ENCODE measurements around the gene FA2H.

Gene FA2H

DNA sequence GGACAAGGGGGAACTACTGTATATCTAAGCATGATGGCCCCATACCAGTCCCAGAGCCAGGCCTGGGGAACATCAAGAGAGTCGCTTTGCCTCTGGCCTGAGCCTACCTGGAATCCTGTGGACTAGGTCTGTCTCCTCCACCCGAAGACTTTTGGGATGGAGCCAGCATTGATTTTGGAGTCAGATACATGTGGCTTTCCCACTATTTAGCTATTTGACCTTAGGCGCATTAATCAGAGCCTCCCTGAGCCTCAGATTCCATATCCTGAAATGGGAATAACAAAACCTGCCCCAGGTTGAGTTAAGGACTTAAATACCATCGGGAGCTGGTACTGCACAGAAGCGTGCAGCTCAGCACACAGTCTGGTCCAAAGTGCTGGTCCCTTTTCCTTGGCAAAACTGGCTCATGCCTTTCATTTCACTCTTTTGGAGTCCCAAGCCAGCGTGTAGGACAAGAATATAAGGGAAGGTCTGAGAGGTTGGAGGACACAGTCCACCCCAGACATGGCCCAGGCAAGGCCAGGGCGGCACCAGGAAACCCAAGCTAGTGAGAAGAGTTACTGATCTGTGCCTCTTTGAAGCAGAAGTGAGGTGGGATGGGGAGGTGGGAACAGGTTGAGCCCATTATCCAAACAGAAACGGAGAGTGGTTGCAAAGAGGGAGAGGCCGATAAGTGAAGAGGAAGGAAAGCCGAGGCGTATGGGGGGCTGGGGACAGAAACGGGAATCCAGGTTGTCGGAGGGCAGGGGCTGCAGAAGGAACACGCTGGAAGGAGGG is 986 bp downstream of the FA2H start:
- peak overlapping the region in 1 of 2 donors; percentile 51 for H3K4me3 ChIP-seq
- H3K27ac ChIP-seq: no peak overlapping the region
- no peak for DNase-seq
- peaks cover 0 to 61% of the 10 kb centered on the region in 2 donors for H3K27me3 ChIP-seq
- TF ChIP-seq, protein P1, sequence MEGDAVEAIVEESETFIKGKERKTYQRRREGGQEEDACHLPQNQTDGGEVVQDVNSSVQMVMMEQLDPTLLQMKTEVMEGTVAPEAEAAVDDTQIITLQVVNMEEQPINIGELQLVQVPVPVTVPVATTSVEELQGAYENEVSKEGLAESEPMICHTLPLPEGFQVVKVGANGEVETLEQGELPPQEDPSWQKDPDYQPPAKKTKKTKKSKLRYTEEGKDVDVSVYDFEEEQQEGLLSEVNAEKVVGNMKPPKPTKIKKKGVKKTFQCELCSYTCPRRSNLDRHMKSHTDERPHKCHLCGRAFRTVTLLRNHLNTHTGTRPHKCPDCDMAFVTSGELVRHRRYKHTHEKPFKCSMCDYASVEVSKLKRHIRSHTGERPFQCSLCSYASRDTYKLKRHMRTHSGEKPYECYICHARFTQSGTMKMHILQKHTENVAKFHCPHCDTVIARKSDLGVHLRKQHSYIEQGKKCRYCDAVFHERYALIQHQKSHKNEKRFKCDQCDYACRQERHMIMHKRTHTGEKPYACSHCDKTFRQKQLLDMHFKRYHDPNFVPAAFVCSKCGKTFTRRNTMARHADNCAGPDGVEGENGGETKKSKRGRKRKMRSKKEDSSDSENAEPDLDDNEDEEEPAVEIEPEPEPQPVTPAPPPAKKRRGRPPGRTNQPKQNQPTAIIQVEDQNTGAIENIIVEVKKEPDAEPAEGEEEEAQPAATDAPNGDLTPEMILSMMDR (IDR thresholded peaks at IDR 0.05): no peak
- H3K36me3 ChIP-seq: no peaks in the 10 kb centered on the region
- H3K9me3 ChIP-seq: no peaks in the 10 kb centered on the region
- peaks cover 0 to 16% (median 11%) of the 10 kb centered on the region in 4 donors for H3K4me1 ChIP-seq
- intact Hi-C loops (cut with DNase I; ENCODE audit: low total_unique reads): no loop called here

DNA sequence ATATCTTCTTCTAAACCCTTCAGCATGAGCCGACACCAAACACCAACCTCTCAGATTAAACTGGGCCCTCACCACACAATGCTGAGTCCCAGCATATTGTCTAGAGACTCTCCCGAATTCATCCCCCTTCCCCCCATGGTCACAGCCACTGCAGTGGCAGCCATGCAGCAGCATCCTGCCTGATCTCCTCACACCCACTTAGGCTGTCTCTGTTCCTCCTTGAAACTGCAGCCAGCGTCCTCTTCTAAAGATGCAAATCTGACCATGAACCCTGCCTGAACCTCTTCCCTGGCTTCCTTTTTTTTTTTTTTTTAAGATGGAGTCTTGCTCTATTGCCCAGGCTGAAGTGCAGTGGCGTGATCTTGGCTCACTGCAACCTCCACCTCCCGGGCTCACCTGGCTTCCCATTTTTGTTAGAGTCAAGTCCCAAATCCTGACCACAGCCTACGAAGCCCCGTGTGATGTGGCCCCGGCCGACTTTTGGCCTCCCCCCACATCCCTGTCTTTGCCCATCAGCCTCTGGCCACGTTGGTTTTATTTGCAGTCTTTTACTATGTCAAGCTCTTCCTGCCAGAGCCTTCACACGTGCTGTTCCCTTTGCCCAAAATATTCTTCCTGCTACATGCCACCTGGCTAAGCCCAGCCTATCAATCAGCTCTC is 2.8 kb downstream of the FA2H start:
- Histone ChIP-seq H3K4me1 (peaks cover 0 to 16% (median 11%) of the 10 kb centered on the region in 4 donors), H3K4me3 (no peak overlapping the region), H3K9me3 (no peaks in the 10 kb centered on the region), H3K27me3 (peaks cover 0 to 74% of the 10 kb centered on the region in 2 donors), H3K27ac (no peak overlapping the region), H3K36me3 (no peaks in the 10 kb centered on the region)
- TF ChIP-seq, protein P1 (IDR thresholded peaks at IDR 0.05): no peak
- intact Hi-C loops (cut with DNase I; ENCODE audit: low total_unique reads): no loop called here
- no peak for DNase-seq

DNA sequence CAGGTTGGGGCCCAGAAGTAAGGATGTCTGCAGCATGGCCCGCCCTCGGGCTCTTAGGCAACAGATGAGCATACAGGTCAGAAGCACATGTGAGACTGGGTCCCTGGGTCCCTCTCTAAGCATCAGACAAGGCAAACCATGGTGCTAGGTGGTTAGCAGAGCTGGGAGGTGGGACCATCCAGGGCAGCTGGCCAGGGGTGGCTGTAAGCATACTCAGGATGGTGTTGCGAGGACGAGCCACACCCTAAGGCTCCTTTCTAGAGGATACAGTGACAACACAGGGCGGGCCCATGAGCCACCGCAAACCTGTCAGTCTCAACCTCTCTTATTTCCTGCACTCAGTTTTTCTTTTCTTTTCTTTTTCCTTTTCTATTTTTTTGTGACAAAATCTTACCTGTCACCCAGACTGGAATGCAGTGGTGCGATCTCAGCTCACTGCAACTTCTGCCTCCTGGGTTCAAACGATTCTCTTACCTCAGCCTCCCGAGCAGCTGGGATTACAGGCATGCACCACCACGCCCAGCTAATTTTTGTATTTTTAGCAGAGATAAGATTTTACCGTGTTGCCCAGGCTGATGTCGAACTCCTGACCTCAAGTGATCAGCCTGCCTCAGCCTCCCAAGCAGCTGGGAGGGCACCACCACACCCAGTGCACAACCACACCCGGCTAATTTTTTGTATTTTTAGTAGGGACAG is 3.6 kb downstream of the FA2H start:
- H3K27ac ChIP-seq: no peak overlapping the region
- no peak overlapping the region for H3K4me3 ChIP-seq
- intact Hi-C loops (cut with DNase I; ENCODE audit: low total_unique reads): no loop called here
- DNase-seq: no peak
- peaks cover 0 to 78% of the 10 kb centered on the region in 2 donors for H3K27me3 ChIP-seq
- H3K9me3 ChIP-seq: no peaks in the 10 kb centered on the region
- no peaks in the 10 kb centered on the region for H3K36me3 ChIP-seq
- peaks cover 0 to 16% (median 11%) of the 10 kb centered on the region in 4 donors for H3K4me1 ChIP-seq
- TF ChIP-seq, protein P1 (IDR thresholded peaks at IDR 0.05): no peak

DNA sequence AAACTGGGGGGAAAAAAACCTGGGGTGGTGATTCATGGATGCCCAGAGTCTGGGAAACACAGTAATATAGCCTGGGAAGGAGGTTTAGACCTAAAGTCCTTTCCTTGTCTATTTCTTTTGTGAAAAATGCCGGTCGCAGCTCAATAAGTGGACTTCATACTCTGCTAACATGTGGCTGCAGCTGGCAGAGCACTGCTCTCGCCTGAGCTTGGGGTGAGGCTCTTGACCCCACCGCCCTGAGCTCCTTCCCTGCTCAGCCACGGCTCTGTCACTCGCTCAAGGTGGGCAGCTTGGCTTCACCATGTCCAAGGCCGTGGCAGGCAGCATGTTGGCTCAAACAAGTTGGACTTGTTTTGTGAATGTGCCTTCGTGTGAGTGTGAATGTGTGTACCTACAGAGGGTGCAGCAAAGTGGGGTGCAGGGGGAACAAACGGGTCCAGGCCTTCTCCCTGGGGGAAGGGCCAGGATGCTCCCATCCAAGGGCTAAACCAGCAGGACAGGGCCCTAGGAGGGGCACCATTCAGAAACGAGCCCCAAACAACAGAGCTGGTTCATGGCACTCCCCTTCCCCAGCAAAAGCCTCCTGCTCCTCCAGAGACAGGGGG is 4.9 kb downstream of the FA2H start:
- TF ChIP-seq, protein P1 (IDR thresholded peaks at IDR 0.05): no peak
- Histone ChIP-seq H3K27me3 (peaks cover 0 to 80% of the 10 kb centered on the region in 2 donors), H3K27ac (no peak overlapping the region), H3K4me3 (no peak overlapping the region), H3K9me3 (no peaks in the 10 kb centered on the region), H3K36me3 (no peaks in the 10 kb centered on the region), H3K4me1 (peaks cover 0 to 10% (median 9%) of the 10 kb centered on the region in 4 donors)
- intact Hi-C loops (cut with DNase I; ENCODE audit: low total_unique reads): no loop called here
- DNase-seq: no peak

DNA sequence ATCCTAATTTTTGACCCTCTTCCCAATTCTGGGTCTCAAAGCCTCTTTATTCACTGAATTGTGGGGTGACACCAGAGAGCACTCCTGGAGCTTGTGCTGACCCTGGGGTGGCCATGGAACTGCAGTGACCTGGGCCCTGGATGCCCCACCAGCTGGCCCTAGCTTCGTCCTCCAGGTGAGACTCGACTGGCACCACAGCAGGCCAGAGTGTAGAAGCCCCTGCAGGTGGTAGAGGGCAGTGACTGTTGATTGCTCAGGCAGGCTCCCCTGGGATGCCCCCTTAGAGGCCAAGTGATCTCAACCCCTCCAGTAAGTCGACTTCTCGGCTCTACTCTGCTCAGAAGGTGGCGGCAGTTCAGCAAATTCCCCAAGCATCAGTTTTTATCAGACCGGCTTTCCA is 6.4 kb downstream of the FA2H start:
- Histone ChIP-seq H3K27me3 (peaks cover 0 to 68% of the 10 kb centered on the region in 2 donors), H3K27ac (no peak overlapping the region), H3K36me3 (no peaks in the 10 kb centered on the region), H3K4me1 (no peaks in the 10 kb centered on the region), H3K4me3 (no peak overlapping the region), H3K9me3 (no peaks in the 10 kb centered on the region)
- peak in 1 of 2 donors; percentile 23 for DNase-seq
- intact Hi-C loops (cut with DNase I; ENCODE audit: low total_unique reads): no loop called here
- TF ChIP-seq, protein P1 (IDR thresholded peaks at IDR 0.05): no peak
